Activated CD8-positive, alpha-beta memory T cell treated with anti-CD3 and anti-CD28 coated beads for 4 hours (primary cell): ENCODE results near the gene NEK3.
"Not testable (repeated sequence)": the region's sequence is repeated elsewhere in the genome, so short reads cannot be mapped to it uniquely, and the experiment has no call there.

Experiments
- DNase-seq, 2 donors: peaks; one replicate each; pipeline ENCODE4 v3.0.0-alpha.2; 2020; ENCODE audit warnings: low read depth in 2 of 2

NEK3 gene, protein sequence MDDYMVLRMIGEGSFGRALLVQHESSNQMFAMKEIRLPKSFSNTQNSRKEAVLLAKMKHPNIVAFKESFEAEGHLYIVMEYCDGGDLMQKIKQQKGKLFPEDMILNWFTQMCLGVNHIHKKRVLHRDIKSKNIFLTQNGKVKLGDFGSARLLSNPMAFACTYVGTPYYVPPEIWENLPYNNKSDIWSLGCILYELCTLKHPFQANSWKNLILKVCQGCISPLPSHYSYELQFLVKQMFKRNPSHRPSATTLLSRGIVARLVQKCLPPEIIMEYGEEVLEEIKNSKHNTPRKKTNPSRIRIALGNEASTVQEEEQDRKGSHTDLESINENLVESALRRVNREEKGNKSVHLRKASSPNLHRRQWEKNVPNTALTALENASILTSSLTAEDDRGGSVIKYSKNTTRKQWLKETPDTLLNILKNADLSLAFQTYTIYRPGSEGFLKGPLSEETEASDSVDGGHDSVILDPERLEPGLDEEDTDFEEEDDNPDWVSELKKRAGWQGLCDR

DNA sequence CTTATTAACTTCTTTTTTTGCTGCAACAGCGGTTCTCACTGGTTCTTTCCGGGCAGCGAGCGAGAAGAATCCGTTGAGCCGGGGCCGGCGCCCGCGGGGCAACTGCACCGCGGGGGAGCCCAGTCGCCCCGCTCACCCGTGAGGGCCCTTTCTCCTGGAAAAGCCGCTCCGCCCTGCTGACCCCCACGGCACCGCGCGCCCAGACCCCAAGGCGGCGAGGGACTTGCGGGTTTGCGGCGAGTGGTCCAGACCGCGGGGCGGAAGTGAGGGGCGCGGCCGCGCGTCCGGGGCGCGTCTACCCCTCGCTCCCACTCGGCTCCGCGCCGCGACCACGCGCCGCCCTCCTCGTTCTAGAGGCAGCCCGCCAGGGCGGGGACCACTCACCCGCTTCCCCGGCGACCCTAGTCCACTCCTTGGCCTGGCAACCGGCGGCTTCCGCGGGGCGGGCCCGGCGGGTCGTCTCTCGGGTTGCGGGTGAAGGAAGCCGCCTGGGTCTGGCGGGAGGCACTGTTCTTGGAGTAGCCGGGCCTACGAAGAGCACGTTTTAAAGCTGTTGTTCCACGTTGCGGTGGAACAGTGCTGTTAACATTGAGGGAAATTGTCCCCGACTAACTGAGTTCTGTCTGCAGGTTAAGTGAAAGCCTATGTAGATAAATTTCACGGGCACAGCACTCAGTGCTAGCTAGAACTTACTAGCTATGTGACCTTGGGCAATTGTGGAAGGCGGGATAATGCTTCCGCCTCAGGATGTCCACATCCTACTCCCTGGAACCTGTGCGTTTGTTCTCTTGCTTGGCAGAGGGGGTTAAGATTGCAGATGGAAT is at the start of gene NEK3:
Gene NEK3 (minus strand): TSS at position 439 of the 824 bp plus-strand sequence. CDS start 3,406 bp downstream, outside the sequence.
- peak; percentile 3 to 14 for DNase-seq

DNA sequence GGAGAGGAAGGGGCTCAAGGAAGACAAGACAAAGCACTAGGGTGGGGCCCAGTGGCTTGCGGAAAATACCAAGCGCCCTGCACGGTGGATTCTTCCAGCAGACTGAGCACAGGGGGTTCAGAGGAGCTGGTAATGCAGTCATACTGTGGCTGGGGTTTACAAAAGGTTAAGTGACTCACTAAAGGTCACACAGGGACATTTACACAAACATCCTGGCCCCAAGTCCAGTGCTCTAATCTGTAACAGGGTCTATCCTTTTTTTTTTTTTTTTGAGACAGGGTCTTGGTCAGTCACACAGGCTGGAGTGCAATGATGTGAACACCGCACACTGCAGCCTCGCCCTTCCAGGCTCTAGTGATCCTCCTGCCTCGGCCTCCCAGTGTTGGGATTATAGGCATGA is 49.0 kb upstream of the NEK3 start:
- DNase-seq = not testable (repeated sequence)

DNA sequence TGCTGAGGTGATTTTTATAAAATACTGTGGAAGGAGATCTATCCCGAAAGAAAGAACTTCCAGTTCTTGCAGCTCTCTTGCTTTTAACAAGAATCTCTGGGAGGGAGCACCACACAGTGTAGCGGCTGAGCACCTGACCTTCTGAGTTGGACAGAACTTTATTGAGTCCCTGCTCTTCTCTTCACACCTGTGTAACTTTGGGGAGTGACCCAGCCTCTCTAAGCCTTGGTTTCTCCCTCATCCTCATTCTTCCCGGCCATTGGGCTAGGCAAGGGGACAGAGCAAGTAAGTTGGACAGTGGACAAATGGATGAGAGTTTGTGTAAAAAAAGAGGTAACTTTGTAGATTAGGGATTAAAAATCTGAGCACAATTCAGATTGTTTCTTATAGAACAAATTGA is 48.5 kb upstream of the NEK3 start:
- DNase-seq = not testable (repeated sequence)

DNA sequence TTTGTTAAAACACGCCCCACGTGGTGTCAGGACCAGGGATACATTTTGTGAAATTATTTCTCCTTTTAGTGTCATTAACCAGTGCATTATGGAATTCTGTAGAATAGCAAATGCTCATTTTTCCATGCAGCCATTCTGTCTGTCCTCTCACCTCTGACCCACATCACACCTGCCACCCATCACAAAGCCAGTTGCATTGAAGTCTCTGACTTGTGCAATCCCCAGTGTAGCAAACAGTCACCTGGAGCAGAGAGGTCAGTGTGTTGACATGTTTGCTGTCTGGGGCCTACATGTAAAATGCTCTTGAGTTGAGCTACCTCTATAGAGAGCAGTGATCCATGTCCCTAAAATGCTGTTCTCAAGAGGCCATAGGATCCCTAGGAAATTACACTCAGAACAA is 47.9 kb upstream of the NEK3 start:
- DNase-seq = not testable (repeated sequence)

DNA sequence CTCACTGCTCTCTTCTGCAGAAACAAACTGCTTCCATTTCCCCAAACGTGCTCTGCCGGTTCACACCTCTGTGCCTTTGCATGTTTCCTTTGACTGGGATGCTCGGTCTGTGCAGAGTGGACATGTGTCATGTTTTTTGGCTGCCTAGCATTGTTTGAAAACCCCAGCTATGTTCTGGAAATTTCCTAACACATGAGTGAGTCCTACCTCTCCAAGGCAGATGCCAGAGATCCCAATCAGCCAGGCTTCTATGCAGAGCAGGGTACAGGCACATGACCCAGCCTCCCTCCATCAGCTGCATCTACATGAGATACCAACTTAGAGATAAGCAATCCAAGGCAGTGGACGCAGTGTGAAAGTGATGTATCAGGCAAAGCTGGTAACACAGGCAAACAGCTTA is 45.1 kb upstream of the NEK3 start:
- not testable (repeated sequence) for DNase-seq

DNA sequence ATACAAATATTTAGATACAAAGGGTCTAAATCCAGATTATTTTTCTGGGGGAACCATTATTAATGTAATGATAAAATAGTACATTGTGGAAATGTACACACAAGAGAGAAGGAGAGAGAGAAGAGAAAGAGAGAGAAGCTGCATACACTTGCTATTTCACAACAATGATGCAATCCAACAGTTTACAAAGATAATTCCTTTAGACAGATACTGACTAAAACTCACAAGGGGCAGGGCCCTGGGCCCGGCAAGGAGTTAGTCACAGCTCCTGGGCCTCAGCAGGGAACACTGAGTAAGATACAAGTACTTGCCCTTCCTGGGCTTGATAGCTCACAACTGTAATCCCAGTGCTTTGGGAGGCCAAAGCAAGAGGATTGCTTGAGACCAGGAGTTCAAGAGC is 44.5 kb upstream of the NEK3 start:
- DNase-seq = not testable (repeated sequence)

DNA sequence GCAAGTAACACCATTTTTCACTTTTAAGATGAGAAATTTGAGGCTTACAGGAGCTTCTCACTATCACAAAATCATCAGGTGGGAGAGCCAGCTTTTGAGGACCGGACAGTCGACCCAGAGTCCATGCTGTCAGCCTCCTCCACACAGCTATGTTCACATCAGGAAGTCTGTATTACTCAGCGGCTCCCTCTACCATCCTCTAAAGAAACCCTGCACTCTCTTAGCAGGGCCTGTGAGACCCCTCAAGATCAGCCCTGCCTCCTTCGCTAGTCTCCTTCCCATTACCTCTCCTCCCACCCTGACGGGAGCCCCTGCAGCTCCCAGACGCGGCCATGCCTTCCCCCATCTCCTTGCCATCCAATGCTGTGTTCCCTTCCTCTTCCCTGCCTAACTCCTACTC is 43.1 kb upstream of the NEK3 start:
- DNase-seq = not testable (repeated sequence)

DNA sequence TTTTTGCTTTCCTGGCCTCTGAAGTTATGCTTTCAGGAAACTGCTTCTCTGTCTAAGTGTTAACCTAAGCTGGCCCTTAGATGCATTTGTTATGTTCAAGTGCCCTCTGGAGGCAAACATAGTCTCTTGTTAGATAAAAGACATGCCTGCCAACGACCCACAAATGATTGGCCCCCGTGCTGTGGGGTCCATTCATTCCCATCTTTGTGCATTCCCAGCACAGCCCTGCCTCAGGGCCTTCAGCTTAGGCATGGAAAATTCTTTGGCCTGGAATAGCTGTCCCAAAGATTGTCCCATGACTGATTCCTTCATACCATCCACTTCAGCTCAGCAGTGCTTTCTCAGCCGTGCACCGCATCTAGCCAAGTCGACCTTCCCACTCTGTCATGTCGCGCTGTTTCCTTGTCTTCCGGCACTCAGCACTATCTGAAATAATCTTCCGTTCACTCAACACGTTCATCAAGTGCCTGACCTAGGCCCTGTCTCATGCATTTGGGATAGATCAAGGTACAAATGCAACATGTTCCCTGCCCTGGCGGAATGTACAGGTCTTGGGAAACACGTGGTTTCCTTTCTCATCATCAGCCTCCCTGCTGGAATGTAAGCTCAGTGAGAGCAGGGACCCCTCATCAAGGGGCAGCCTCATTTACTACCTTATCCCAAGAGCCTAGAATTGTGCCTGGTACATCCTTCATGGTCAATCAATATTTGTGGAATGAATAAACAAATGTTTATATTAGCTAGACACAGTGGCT is 42.2 kb upstream of the NEK3 start:
- not testable (repeated sequence) for DNase-seq

DNA sequence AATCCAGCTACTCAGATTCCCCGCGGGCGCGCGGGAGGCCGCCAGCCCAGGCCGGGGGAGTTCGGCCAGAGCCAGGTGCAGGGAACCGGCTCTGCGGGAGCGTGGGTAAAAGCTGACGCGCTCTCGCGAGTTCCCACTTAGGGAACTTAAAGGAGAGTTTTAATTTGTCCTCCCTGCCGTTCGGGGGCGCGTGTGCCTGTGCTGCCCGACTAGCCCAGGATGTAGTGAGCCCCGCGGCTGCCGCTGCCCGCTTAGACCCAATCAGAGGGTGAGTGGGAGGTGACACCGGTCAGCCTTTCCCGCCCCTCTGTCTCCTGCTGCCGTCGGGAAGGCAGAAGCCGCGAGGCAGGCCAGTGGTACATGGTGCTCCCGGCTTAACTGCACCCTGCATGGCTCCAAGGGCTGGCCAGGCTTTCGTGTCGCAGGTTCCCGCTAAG is 36.0 kb upstream of the NEK3 start:
- DNase-seq = peak; percentile 24 to 42

DNA sequence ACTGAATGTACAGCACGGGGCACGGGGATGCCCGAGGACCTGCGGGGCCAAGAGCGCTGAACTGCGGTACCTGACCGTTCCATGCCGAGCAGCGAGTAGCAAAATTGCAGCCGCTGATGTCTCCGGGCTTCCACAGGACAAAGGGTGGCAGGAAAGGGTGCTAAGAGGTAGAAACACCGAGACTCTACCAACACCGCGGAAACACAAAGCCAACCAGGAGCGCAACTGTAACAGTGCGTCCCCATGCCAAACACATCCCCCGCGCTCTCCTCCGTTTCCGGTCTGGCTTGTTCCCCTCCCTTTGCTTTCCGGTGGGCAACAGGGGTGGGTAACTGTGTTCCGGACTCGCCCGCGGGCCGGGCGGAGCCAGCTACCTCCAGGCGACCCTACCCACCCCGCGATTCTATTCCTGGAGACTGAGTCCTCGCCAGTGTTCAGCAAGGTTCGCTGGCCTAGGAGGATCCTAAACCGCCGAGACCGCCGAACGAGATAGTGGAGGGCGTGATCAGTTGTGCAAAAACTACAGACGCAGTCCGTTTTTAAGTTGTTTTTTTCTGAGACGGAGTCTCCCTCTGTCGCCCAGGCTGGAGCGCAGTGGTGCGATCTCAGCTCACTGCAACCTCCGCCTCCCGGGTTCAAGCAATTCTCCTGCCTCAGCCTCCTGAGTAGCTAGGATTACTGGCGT is 34.9 kb upstream of the NEK3 start:
- DNase-seq = peak; percentile 71 to 74

DNA sequence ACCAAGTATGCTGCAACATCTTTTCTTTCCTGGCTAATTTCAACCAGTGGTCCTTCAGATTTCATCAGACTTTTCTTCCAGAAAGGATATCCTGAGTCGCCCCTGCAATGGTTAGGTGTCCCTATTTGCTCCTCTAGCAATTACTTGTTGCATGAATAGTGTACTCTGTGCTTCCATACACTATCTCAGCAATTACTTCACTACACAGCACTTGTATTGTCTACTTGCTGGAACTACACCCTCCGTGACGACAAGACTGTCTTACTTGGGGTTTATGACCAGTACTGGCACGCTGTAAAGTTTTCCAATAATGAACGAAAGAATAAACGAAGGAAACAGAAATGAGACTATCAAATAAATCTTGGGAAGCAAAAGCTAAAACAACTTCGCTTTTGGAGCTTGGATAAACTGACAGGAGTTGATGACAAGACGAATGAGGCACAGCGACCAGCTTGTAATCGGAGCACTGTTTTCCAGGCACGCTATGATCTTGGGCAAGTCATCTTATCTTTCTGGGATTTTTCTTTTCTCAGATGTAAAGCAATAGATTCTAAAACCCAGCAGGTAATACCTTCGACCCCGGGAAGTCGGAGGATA is 34.3 kb upstream of the NEK3 start:
- not testable (repeated sequence) for DNase-seq

DNA sequence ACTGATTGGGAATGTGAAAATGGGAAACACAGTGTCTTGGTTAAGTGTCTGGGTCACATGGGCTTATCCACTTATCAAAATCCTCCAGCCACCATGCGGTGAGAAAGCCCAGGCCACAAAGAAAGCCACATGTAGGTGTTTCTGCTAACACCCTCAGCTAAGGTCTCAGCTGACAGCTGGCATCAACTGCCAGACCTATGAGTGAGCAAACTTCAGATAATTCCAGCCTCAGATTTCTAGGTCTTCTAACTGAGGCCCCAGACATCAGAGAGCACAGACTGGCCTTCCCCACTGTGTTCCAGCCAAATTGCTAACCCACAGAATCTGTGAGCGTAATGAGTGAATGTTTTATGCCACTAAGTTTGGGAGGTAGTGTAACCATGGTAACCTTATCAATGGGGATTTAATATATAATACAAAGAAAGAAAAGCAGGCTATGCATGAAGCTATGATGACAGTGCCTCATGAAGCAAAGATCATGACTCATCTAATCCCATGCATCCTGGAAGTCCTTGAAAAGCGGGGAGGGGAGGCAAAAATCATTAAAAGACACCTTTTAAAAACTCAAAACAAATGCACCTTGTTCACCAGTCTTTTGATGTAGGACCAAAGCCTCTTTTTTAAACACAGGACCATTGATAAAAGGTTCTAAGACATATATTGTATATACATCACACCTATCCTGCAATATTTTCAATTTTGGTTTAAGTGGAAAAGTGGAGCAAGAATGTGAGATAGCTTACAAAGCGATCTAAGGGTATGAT is 28.2 kb upstream of the NEK3 start:
- not testable (repeated sequence) for DNase-seq

DNA sequence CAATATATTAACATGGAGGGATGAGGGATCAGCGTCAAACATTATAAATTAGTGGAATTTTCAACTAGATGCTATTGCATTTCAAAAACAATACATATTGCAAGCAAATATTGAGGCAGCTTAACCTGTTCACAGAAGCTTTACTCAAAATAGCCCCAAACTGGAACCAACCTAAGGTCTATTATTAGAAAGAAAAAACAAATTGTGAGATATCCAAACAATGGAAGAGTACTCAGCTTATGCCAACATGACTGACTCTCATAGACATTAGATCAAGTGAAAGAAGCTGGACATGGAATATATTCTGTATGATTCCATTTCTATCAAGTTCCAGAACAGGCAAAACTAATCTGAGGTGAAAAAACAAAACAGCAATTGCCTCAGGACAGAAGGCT is 27.6 kb upstream of the NEK3 start:
- DNase-seq = no peak

DNA sequence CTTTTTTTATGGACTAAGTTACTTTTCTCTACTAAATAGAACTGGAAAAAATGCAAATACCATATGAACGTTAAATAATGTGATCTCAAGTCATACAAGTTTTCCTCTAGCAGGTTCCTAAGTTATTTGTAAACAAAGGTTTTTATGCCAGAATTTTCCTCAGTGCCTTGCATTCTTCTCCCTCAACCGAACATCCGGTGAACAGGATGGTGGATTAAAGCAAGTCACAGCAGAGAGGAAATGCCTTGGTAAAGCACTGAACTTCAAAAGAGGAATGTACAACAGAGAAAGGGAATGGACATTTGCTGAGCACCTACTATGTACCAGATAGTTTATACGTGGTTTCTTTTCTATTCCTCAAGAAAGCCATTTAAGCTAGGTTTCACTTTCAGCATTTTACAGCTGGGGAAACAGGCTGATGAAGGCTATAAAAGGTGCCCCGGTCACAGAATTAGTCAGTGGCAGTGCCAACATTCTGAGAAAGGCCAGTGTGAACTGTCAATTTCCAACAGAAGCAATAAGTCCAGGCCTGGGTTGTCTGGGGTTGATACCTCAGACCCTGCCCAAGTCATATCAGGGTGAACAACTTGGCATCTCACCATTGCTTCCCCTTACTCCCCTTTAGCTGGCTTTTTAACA is 22.0 kb upstream of the NEK3 start:
- DNase-seq = not testable (repeated sequence)

DNA sequence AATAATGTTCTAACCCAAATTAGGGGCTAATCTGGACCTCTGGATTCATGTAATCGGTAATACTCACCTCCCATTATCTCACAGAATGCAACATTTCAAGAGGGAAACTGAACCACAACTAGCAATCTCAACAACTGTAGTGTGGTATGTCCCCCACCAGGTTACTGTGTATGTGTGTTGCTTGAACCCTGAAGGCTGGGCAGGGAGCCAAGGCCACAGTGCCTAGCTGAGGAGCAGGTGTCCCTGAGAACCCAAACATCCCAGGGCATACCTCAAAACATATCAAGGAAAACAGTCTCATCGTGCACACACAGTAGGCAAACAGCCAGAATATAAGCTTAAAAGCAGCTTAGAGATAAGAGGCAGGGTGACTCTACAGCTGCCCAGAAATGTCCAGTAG is 20.5 kb upstream of the NEK3 start:
- DNase-seq = no peak

DNA sequence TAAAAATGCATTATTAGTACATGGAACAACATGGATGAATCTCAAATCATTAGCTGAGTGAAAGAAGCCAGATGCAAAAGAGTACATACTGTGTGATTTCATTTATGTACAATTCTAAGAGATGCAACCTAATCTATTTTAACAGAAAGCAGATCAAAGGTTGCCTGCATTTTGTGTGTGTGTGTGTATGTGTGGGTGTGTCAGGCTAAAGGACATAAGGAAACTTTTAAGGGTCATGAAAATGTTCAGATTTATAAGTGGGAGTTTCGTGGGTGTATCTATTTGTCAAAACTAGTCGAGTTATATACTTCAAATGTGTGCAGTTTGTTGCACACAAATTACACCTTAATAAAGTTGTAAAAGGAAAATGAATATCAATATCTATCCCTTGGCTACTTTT is 17.9 kb upstream of the NEK3 start:
- no peak for DNase-seq

DNA sequence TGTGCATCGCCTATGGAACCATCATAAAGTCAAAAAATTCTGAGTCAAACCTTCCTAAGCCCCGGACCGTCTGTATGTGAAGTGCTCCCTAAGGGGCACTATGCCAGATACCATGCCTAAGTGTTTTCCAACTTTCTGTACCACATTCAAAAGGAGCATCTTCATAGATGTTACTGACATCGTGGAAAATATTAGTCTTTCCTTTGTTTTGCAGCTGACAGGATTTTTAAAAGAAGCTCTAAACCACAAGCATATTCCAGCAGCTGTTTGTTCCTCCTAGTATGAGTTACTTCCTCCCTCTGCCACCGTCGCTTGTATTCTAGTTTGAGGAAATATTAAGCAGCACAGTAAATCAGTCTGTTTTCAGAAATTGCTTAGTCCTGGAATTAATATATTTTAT is 14.6 kb upstream of the NEK3 start:
- not testable (repeated sequence) for DNase-seq

DNA sequence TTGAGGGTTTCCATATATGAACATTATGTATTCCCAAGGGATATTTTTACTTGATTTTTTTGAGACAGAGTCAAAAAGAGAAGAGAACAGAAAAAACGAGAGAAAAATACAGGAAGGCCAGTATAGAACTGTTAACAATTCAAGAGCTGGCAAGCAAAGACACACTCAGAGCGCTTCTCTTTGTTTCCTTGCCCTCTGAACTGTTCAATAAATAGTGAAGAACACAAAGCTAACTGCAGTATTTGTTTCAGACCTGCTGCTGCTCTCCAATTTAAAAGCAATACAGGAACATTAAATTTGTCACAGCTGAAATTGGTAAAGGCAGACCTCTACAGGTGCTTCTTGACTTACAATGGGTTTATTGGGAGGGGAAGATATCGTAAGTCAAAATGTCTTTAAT is 14.0 kb upstream of the NEK3 start:
- no peak for DNase-seq

DNA sequence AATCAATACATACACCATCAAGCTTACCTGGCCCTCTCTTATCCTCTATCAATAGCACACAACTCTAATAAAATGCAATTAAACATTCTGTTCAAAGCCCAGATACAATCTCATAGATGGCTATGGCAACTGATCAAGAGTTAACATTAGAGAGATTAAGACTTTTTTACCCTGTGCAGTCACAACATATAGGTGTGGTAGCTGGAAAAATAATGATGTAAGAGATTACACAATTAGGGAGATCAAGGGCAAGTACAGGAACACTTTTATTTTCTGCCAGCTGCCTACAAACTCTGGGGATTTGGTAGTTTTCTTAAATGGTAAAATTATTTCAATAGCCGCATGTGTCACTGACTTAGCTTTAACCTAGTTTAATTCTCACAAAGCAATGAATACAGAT is 12.3 kb upstream of the NEK3 start:
- not testable (repeated sequence) for DNase-seq
